Ascending aorta (tissue), 2 donors: ENCODE data around the gene ATP7A. TPM values are rescaled to one million over a fixed set of nuclear protein-coding genes. Genes with fewer than 3 reads are reported as not detected.
A peak's percentile ranks its signal among the peaks of the same experiment; 100 is the strongest.

Experiments used
- DNase-seq, 2 donors: peaks; one replicate each; pipeline ENCODE4 v3.0.0-alpha.2; 2019; ENCODE audit warnings: low spot score in 2 of 2
- H3K27ac ChIP-seq, 2 donors: fragments of 200-600 bp; sonication (generic); one replicate each; pipeline ENCODE4 v1.5.1; 2016 to 2017; ENCODE audit warnings: mild to moderate bottlenecking in 1 of 2
- H3K27me3 ChIP-seq: fragments of 200-600 bp; sonication (generic); one replicate; pipeline ENCODE4 v1.5.1; 2017
- H3K36me3 ChIP-seq, 2 donors: fragments of 200-600 bp; sonication (generic); one replicate each; pipeline ENCODE4 v1.5.1; 2016
- H3K4me1 ChIP-seq, 2 donors: fragments of 200-600 bp; sonication (generic); one replicate each; pipeline ENCODE4 v1.5.1; 2016 to 2017; ENCODE audit warnings: mild to moderate bottlenecking in 1 of 2
- H3K4me3 ChIP-seq, 2 donors: fragments of 200-600 bp; sonication (generic); one replicate each; pipeline ENCODE4 v1.5.1; 2016 to 2017; ENCODE audit warnings: mild to moderate bottlenecking in 1 of 2
- H3K9me3 ChIP-seq, 2 donors: fragments of 200-600 bp; sonication (generic); one replicate each; pipeline ENCODE4 v1.5.1; 2016
- CTCF ChIP-seq, 3 experiments: fragments of 200-600 bp in 2 of 3; fragments of 450-650 bp in 1 of 3; sonication (generic) in 2 of 3; IDR thresholded peaks; one replicate each; pipeline ENCODE4 v1.5.1; 2016 to 2019; ENCODE audit warnings: antibody characterized with exemption in 3 of 3, mild to moderate bottlenecking in 1 of 3, moderate library complexity in 1 of 3
- intact Hi-C: fragments of 100-400 bp; cut with DNase I; formaldehyde crosslinking; loops from one replicate; pipeline ENCODE4 v1.15.1; 2023
- total RNA-seq: library from RNA; depleted of rRNA; stranded (reverse); fragments of >200 nt; gene quantifications from one replicate; pipeline ENCODE4 v1.1.0, GENCODE V29; 2016

ATP7A gene
- total RNA-seq, 1 donor from 2014 or later = 7.5 TPM

GRCh38 chrX:77894921-77895886 lies 15.3 kb upstream of the ATP7A start, which contains the start of gene MAGT1:
MAGT1 (minus strand) TSS chrX:77895435; CDS start chrX:77895410, 25 bp downstream.
- Histone ChIP-seq H3K4me3 (peak within 1 kb of the TSS; percentile 76 to 77), H3K27me3 (no peaks in the 10 kb centered on the region), H3K27ac (peak within 1 kb of the TSS; percentile 91 to 94), H3K36me3 (no peaks in the 10 kb centered on the region), H3K4me1 (peaks cover 0 to 5% of the 10 kb centered on the region in 2 donors), H3K9me3 (no peaks in the 10 kb centered on the region)
- intact Hi-C loops = loop anchor here (2.0 to 10.0 kb wide), 3 partner anchors 110 to 1470 kb away; partner anchors contain the start of genes MAGEE1 and PGK1
- no peak for TF ChIP-seq CTCF (IDR thresholded peaks at IDR 0.05)
- peak; percentile 86 to 96 for DNase-seq

DNA sequence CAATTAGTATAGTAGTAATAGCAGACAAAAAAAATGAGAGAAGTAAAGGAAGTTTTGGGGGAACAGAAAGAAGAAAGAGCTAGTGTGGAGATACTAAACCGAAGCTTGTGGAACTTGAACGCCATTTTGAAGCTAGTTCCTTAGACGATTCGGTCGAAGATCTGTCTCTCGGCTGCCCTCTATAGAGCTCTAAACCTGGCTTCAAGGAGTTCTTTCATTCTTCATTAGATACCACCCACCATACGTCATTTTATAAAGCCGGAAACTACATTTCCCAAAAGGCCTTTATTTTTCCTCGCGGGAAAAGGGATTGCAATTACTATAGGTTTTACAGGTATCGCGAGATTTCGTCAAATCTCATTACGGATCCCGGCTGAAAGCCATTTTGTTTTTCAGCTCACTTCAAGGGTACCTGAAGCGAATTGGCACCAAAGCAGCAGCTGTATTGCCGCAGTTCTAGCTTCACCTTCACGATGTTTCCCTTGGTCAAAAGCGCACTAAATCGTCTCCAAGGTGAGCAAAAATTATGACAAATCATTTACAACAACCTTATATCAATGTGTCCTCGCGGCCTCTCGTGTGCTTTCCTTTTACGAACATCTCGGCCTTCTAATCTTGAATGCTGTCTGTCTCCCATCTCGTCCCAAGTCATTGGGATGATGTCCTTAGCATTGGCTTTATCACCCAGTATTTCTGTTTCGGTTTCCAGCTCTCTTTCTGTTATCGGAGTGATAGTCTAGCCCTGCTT lies 11.2 kb upstream of the ATP7A start, which contains the start of gene COX7B:
Gene COX7B, plus strand, starts transcription at position 388 of the 748 bp plus-strand sequence. Its CDS starts 86 bp downstream, at position 474.
- intact Hi-C loops = loop anchor here (5.0 to 10.0 kb wide), 2 partner anchors 203 to 1474 kb away; partner anchors contain the start of genes MAGEE1 and PGK1
- peak within 1 kb of the TSS; percentile 79 to 82 for H3K27ac ChIP-seq
- H3K36me3 ChIP-seq = peaks cover 0 to 2% of the 10 kb centered on the region in 2 donors

DNA sequence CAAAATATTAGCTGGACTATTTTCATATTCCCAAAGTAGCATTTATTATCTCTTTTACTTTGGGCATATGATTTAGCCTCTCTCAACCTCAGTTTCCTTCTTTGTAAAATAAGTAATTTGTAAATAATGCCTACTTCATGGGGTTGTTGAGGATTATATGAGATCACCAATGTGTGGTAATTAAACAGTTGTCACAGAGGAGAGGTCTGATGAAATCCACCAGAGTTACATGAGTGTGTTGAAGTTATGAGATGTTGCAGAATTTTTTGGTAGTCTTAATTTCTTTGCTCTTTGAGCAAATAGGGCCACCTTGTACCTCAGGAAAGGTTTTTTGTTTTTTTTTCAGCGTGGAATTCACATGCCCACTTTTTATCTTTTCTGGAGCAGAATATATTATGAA lies 9.8 kb upstream of the ATP7A start:
- H3K4me3 ChIP-seq = peak overlapping the region; percentile 60 to 69

More for the DNA sequence above, 11.2 kb upstream of the ATP7A start, which contains the start of gene COX7B:
- Histone ChIP-seq H3K9me3 (no peaks in the 10 kb centered on the region), H3K4me1 (peaks cover 0 to 3% of the 10 kb centered on the region in 2 donors), H3K27me3 (no peaks in the 10 kb centered on the region), H3K4me3 (peak within 1 kb of the TSS; percentile 60 to 69)
- TF ChIP-seq CTCF (IDR thresholded peaks at IDR 0.05) = peak in 2 of 3 experiments; percentile 22 to 40
- DNase-seq = peak in 1 of 2 donors; percentile 82

GRCh38 chrX:77901506-77901905 lies 9.0 kb upstream of the ATP7A start:
- peaks cover 6 to 9% of the 10 kb centered on the region in 2 donors for H3K36me3 ChIP-seq
- TF ChIP-seq CTCF (IDR thresholded peaks at IDR 0.05) = no peak
- peaks cover 0 to 3% of the 10 kb centered on the region in 2 donors for H3K4me1 ChIP-seq
- H3K4me3 ChIP-seq = no peak overlapping the region
- H3K27ac ChIP-seq = no peak overlapping the region
- H3K9me3 ChIP-seq = no peaks in the 10 kb centered on the region
- intact Hi-C loops = no loop called here
- no peak for DNase-seq
- H3K27me3 ChIP-seq = no peaks in the 10 kb centered on the region

More for the DNA sequence above, 9.8 kb upstream of the ATP7A start:
- H3K36me3 ChIP-seq = peaks cover 3 to 4% of the 10 kb centered on the region in 2 donors
- no peaks in the 10 kb centered on the region for H3K27me3 ChIP-seq
- H3K4me1 ChIP-seq = peaks cover 0 to 3% of the 10 kb centered on the region in 2 donors
- no peaks in the 10 kb centered on the region for H3K9me3 ChIP-seq
- no peak for TF ChIP-seq CTCF (IDR thresholded peaks at IDR 0.05)
- no peak for DNase-seq
- intact Hi-C loops = no loop called here
- H3K27ac ChIP-seq = peak overlapping the region in 1 of 2 donors; percentile 79

DNA sequence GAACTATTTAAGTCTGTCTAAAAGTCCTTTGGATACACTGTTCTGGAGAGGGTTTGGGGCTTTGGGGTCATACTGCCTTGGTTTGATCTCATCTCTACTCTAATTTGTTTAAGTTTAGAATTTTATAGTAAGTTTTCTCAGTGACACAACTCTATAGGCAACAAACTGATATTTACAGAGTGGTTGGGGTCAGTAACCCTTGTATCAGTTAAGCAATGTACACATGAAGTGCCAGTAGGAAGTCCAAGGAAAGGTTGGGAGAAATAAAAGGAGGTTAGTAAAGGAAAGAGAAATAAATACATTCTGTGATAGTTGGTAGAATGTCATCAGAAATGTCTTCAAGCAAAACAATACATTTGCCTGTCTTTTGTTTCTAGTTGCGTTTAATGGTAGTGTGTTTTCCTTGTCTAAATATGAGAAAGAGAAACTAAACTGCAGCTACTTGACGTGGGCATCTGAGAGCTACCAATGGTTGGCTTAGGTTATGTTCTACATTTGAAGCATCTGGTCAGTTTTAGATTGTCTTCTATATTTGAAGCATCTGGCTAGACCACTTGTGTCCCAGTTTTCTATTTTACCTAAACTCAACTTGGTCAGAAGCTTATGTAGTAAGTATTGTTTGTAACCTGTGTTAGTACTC lies 6.9 kb downstream of the ATP7A start:
- no peak for DNase-seq
- TF ChIP-seq CTCF (IDR thresholded peaks at IDR 0.05) = no peak
- Histone ChIP-seq H3K9me3 (no peaks in the 10 kb centered on the region), H3K36me3 (no peaks in the 10 kb centered on the region), H3K27me3 (no peaks in the 10 kb centered on the region), H3K4me1 (peaks cover 0 to 2% of the 10 kb centered on the region in 2 donors), H3K27ac (no peak overlapping the region), H3K4me3 (no peak overlapping the region)
- intact Hi-C loops = no loop called here
